ENCODE measurements around the gene TMEM272. TPM values are rescaled to one million over a fixed set of nuclear protein-coding genes. Genes with fewer than 3 reads are reported as not detected.
A peak's percentile ranks its signal among the peaks of the same experiment; 100 is the strongest.

The TMEM272 gene
- under 1 TPM; 0.18 to 0.32 TPM for total RNA-seq

DNA sequence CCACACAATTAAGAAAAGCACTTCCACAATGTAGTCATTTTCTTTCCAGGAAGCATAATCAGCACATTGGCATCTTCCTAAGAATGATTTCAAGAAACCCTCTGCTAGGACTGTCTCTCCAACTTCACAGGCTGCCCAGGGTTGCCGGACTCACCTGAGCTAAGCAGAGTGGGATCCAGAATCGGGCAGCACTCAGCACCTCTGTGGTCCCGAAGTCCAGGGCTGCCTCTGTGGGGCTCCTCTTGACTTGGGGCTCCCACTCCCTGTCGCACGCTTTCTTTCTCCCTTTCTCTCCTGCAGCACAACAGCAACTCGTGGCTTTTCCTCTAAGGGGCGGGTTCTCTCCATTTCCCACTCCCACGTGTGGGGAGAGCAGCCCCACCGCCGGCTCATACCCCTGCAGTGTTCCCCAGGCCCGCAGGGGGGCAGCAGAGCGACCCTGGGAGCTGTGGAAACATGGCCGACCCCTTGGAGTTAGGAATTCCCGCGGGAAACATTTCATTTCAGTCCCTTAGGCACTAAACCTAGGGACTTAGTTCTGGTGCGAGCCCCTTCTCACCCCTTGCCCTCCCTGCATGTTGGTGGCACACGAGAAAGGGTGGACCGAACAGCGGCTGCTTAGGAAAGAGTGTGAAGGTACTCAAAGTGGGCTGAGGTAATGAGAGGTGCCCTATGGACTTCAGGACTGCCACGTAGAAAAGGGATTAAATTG, at the start of gene TMEM272:
TSS of gene TMEM272 (minus strand) at position 316 of the 712 bp plus-strand sequence. CDS start 6,647 bp downstream, outside the sequence.
- Mint-ChIP-seq H3K27ac (no peak within 1 kb of the TSS), H3K4me3 (peak within 1 kb of the TSS; percentile 60), H3K9me3 (no peaks in the 10 kb centered on the region), H3K27me3 (peaks cover 4% of the 10 kb centered on the region), H3K36me3 (ENCODE audit: low read depth) (no peaks in the 10 kb centered on the region), H3K4me1 (ENCODE audit: low read depth) (peaks cover 12% of the 10 kb centered on the region)
- TF ChIP-seq, protein P1, sequence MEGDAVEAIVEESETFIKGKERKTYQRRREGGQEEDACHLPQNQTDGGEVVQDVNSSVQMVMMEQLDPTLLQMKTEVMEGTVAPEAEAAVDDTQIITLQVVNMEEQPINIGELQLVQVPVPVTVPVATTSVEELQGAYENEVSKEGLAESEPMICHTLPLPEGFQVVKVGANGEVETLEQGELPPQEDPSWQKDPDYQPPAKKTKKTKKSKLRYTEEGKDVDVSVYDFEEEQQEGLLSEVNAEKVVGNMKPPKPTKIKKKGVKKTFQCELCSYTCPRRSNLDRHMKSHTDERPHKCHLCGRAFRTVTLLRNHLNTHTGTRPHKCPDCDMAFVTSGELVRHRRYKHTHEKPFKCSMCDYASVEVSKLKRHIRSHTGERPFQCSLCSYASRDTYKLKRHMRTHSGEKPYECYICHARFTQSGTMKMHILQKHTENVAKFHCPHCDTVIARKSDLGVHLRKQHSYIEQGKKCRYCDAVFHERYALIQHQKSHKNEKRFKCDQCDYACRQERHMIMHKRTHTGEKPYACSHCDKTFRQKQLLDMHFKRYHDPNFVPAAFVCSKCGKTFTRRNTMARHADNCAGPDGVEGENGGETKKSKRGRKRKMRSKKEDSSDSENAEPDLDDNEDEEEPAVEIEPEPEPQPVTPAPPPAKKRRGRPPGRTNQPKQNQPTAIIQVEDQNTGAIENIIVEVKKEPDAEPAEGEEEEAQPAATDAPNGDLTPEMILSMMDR (IDR thresholded peaks at IDR 0.05): peak; percentile 98
- CTCF ChIA-PET: interaction anchor here (1.0 to 7.6 kb wide), 19 partner anchors 9 to 286 kb away, joined by 3 to 54 read pairs (median 4); no protein-coding TSS in a partner anchor
- intact Hi-C loops (cut with micrococcal nuclease): no loop called here
- peak; percentile 70 for DNase-seq
- peak; percentile 91 for ATAC-seq
- POLR2A ChIA-PET: interaction anchor here (0.6 to 0.7 kb wide), 3 partner anchors 19 to 451 kb away, joined by 3 read pairs; no protein-coding TSS in a partner anchor

DNA sequence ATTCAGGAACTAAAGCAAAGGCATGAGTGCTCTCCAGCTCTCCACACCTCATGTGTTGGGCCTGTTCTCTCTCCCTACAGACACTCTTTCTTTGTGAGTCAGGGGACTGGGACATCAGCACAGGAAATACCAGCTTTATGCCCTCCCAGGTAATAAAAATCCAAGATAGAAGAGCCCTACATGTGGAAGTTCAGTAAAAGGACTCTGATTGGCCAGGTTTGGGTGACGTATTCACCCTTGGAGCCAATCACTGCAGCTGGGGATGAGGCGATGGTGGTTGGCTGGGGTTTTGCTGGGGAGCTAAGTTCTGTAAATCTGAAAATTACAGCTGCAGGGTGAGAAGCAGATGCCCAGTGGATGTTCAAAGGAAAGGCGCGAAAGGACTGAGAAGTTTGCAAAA, 49.3 kb upstream of the TMEM272 start:
- ChIA-PET CTCF (interaction anchor here (1.1 to 3.1 kb wide), 7 partner anchors 11 to 233 kb away, joined by 4 to 11 read pairs (median 8); no protein-coding TSS in a partner anchor), POLR2A (no interaction called here)
- intact Hi-C loops (cut with micrococcal nuclease): no loop called here
- Mint-ChIP-seq H3K36me3 (ENCODE audit: low read depth) (no peaks in the 10 kb centered on the region), H3K27me3 (no peaks in the 10 kb centered on the region), H3K4me1 (ENCODE audit: low read depth) (no peaks in the 10 kb centered on the region), H3K9me3 (no peaks in the 10 kb centered on the region), H3K27ac (no peak overlapping the region), H3K4me3 (no peak overlapping the region)
- TF ChIP-seq, protein P1 (IDR thresholded peaks at IDR 0.05): no peak
- DNase-seq: no peak
- ATAC-seq: no peak

- Mint-ChIP-seq H3K27ac (no peak overlapping the region), H3K9me3 (no peaks in the 10 kb centered on the region), H3K4me3 (no peak overlapping the region), H3K36me3 (ENCODE audit: low read depth) (no peaks in the 10 kb centered on the region), H3K4me1 (ENCODE audit: low read depth) (no peaks in the 10 kb centered on the region), H3K27me3 (no peaks in the 10 kb centered on the region)
- TF ChIP-seq, protein P1 (IDR thresholded peaks at IDR 0.05): no peak
- POLR2A ChIA-PET: no interaction called here
- intact Hi-C loops (cut with micrococcal nuclease): no loop called here
- DNase-seq (no peak), ATAC-seq (no peak)
- CTCF ChIA-PET: interaction anchor here (1.4 to 2.9 kb wide), 3 partner anchors 31 to 235 kb away, joined by 4 to 11 read pairs (median 5); partner anchors contain the start of gene TMEM272
These were observed 47.7 kb upstream of the TMEM272 start for GRCh38 chr13:51892657-51893056.

DNA sequence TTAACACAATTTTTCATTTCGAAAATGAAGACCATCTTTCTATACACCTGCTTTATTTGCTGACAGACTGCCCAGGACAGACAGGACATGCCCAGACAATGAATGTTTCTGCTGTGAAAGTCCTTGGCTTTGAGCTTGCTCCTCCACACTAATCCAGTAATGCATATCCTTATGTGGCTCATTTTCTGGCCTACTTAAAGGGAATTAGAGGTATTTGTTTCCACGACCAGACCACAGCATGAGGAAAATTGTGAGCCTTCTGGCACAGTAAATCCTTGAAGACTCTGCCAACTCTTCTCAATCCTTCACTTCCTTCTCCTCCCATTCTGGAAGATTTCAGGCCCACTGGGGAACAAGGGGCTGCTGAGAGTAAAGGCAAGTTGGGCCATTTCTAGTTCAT, 42.5 kb upstream of the TMEM272 start:
- POLR2A ChIA-PET: no interaction called here

More for the DNA sequence above, 42.5 kb upstream of the TMEM272 start:
- DNase-seq: no peak
- Mint-ChIP-seq H3K9me3 (peaks cover 4% of the 10 kb centered on the region), H3K4me1 (ENCODE audit: low read depth) (no peaks in the 10 kb centered on the region), H3K27me3 (no peaks in the 10 kb centered on the region), H3K27ac (no peak overlapping the region), H3K36me3 (ENCODE audit: low read depth) (no peaks in the 10 kb centered on the region), H3K4me3 (no peak overlapping the region)
- CTCF ChIA-PET: no interaction called here
- intact Hi-C loops (cut with micrococcal nuclease): no loop called here
- ATAC-seq: no peak
- TF ChIP-seq, protein P1 (IDR thresholded peaks at IDR 0.05): no peak

Measured in activated CD8-positive, alpha-beta T cell treated with anti-CD3 and anti-CD28 coated beads for 36 hours (primary cell).